DMS53 (cell line): ENCODE measurements around the gene DPP6.
A peak's percentile ranks its signal among the peaks of the same experiment; 100 is the strongest.

Source experiments
- DNase-seq: peaks from one replicate; lab custom pipeline; 2025; lab: John Stamatoyannopoulos, UW

DPP6 gene

DNA sequence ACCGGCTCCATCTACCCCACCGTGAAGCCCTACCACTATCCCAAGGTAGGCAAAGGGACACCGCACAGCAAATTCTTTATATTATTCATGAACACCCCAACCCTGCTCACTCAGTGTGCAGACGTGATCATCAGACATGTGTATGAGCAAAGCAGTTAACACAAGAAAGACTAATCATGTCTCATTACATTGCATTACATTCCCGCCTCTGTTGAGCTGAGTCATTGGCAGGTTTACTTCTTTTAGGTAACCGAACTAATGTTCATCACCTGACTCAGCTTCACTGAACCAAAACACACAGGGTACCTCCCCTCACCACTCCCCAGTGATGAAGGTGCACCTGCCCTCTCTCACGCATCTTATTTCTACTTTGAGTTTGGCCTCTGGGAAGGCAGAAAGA is 717.3 kb downstream of the DPP6 start:
- DNase-seq, result no peak

DNA sequence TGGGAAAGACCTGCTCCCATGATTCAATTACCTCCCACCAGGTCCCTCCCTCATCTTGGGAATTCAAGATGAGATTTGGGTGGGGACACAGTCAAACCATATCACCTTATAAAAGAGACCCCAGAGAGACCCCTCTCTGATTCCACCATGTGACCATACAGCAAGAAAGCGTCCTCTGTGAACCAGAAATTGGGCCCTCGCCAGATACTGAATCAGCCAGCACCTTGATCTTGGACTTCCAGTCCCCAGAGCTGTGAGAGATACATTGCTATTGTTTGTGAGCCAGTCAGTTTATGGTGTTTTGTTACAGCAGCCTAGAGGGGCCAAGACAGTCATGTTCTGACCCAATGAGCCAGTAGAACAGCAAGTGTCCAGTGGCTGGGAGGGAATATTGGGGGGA is 718.2 kb downstream of the DPP6 start:
- DNase-seq, result no peak

DNA sequence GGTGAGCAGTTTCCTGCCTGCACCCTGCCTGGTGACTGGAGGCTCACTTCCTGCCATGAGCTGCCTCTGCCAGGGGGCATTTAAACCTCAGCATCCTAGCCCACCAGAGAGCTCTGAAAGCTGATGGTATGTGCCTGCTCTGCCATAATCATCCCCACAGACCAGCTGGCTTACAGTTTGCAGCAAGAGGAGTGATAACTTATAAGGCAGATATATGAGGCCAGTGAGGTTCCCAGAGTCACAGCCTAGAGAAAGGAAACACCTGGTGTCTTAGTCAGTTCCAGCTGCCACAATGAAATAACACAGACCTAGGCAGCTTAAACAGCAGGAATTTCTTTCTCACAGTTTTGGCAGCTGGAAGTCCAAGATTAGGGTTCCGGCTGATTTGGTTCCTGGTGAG is 718.8 kb downstream of the DPP6 start:
- DNase-seq, result no peak

DNA sequence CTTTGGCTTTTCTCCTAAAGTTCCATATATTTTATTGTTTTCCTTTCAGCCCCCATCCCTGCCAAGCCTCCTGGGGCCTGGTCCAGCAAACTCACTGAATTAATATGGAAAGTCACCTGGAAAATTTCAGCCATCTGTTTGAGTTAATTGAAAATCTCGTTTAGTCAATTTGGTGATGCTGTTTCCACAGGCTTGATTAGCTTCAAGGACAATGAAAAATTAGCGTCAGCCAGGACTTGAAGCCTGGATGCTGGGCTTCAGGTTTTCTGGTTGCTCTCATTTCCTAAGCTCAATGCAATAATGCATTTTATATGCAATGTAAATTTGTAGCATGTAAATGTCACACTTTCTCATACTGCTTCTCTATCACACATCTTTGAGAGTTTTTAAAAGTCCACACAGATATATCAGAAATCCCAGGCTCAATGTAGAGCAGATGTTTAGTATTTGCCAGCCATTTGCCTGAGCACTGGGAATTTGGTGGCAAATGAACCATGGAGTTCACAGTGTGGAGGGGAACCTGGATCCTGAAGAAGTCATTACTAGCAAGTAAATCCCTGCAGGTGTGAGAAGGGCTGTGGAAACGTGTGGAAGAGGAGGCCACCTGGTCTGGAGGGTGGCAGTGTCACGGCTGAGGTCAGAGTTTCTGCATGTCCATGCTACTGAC is 722.2 kb downstream of the DPP6 start:
- no peak for DNase-seq

DNA sequence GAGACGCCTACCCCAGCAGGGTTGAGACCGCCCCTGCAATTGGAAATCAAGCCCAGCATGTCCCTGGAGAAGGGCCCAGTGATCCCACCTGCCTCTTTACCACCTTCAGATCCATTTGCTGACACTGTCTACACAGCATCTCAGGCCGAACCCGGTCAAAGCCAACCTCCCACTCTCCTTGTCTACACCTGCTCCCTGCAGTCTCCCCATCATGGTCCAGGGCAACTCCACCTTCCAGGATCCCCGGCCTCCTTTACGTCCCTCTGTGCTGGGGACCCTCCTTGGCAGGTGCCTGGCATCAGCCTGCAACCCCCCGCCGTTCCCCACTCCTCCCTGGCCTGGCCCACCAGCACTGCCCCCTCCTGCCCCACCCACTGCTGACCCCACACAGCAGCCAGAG is 723.5 kb downstream of the DPP6 start:
- DNase-seq, result no peak

DNA sequence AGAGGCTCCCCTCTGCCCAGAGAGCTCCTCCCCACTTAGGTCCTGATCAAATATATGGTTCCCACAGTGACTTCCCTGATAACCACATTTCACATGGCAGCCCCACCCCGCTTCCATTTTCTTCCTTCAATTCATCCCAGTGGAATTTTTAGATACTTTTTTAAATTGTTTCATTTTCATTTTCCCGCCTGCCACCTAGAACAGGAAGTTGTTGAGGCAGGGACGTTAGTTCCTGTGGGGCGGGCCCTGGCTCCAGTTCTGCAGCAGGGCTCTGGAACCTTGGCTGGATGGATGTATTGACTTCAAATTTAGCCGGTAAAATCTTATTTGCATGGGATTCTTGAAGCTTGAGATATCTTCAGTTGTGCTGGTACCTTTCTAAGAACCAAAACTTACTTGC is 724.2 kb downstream of the DPP6 start:
- no peak for DNase-seq

DNA sequence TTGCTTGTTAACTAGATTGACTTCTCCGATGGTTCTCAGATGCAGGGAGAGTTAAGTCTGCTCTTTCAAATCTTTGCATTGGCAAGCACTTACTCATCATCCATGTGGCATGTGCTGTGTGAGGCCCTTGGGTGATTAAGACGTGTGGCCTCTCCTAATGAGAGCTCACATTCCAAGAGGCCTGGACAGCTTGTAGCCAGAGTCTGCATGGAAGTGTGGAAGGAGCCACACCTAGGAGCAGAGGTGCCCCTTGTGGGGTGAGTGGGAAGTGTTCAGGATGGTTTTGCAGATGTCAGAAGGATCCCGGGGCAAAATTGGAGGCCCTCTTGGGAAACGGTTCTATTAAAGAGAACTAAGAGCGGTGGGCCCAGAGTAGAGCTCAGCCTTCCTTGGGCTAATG is 724.8 kb downstream of the DPP6 start:
- DNase-seq, result no peak

DNA sequence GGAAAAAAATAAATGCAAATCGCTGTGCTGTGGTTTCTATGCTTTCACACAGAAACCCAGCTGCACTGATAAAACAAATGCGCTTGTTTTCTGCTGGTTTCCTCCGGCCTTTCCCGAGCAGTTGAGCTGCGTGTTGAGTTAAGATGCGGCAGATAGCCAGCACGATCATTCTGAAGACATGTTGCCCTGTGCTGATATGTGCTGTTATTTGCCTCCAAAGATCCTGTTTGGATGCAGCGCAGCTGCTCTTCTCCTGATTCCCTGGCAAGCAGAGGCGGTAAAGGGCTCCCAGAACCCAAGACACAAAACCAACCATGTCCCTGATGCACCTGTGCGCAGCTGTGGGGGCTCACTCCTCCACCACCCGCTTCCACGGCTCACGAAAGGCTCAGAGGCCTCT is 725.3 kb downstream of the DPP6 start:
- no peak for DNase-seq

DNA sequence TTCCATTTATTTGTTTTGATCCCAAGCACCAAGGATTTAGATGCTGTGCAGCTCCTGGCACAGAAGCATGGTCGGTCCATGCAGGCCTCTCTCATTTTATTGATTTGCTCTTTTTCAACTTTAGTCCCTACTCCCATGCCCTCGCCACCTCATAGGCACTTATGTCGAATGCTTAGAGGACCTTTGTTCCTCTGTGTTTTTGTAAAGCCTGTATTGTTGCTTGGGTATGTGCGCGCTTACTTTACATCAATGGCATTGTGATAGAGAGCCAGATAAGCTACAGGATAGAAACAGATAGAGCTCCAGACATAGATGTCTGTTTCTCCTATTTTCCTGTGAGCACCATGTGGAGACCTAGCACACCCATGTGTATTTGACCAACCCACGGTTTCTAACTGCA is 725.7 kb downstream of the DPP6 start:
- no peak for DNase-seq

DNA sequence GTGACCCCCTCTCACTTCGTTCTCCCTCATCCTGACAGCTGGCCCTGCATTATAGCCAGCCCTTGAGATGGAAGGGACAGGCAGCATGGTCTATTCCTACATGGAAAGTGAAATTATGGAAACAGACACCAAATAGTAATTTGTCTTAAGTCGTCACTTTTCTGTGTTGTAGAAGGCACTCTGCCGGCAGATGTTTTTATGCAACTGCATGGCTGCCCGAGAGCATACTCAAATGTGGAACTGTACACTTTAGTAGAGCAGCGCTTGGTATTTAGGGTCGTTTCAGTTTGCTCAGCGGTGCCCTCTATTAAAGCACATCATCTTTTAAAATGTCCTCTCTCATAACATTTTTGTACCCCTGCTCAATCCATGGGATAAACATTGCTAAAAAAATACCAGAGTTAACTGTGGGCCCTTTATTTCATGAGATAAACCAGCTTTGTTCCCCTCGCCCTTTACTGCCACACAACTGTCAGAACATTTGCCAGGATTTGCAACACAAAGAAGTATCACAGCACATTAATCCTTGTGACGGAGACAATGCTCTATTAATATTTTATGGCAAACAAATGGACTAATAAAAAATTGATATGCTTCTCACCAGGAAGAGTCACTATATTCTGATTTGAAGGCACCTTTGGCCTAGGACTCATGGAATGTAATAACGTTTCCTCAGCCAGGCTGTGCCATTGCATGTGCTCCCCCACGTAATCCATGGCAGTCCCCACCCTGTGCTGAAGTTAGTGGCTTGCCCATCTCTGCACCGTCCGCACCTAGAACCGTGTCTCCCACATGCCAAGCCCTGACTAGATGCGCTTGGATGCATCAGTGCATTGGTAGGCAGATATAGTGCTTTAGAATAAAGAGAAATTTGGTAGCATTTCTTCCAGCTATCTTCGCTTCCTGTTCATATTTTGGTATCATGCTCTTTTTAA is 729.4 kb downstream of the DPP6 start:
- DNase-seq, result no peak

DNA sequence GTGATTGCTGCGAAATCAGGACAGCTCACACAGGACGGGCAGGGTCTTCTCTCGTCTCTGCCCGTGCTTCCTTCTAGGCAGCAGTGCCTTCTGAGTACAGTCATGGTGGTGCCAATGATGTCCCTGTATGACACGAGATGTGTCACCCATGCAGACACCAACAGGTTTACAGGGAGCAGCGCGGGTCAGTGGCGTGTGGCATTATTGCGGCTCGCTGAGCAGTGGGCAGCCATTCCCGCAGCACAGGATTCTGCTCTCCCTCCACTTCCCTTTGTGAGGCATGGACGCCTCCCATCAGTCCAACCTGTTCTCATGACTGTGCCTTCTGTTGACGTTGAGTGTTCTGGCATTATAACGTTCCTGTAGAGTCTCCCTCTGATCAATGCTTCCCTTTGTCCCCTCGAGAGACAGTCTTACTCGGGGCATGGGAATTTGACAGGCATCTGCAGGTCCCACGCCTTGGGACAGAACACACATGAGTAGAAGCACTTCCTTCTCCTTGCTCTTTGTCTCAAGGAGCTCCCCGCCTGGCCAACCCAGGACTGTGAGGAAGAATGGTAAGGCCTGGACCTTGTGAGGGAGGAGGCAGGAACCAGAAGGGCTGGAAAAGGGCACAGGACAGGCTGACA is 731.2 kb downstream of the DPP6 start:
- DNase-seq, result no peak

DNA sequence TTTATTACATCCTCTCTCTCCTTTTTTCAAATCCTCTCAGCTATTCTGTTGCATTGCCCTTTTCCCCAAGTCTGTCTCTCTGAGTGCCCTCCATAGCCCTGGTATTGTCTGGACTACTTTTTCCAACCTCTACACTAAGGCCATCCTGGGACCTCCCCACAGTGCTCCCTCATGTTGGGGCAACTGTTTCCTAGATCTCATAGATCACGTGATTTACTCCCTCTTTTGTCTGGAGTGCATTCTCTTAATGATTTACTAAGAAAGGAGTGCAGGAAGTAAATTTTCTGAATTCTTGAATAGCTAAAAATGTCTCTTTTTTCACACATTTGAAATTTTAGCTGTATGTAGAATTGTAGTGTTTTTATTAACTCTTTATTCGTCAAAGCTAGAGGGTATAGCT is 733.7 kb downstream of the DPP6 start:
- no peak for DNase-seq

DNA sequence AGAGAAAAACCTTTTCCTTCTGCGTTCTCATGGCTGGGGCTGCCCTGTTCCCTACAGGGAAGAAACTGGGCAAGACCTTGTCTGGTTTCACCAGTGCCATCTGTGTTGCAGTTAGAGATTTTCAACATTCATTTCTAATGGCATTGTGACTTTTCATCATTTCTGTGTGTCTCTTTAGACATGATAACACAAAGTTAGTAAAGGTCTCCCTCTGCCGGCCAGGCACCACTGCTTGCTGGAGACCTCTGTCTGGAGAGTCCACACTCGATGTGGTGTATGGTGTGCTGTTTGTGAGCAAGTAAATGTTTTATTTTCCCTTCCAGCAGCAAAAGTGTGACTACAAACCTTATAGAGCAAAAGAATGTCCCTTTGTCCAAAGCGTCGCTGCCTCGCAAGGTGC is 737.2 kb downstream of the DPP6 start:
- DNase-seq, result peak; percentile 47

DNA sequence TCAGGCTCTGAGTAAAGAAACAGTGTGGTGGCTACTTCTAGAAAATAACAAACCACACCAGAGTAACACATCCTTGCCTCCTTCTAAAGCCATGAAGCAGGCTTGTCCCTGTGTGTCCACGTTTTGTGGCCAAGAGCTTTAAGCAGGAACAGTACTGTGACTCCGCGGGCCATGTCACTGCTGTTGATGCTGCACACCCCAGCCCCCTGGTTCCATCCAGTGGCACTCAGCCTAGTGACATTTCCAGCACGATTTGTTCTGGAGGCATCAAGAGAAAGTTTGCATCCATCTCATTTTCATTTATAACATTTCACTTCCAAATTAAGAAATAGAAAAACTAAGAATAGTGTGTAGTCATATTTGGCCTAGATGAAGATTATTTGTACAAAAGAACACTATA is 739.4 kb downstream of the DPP6 start:
- no peak for DNase-seq

DNA sequence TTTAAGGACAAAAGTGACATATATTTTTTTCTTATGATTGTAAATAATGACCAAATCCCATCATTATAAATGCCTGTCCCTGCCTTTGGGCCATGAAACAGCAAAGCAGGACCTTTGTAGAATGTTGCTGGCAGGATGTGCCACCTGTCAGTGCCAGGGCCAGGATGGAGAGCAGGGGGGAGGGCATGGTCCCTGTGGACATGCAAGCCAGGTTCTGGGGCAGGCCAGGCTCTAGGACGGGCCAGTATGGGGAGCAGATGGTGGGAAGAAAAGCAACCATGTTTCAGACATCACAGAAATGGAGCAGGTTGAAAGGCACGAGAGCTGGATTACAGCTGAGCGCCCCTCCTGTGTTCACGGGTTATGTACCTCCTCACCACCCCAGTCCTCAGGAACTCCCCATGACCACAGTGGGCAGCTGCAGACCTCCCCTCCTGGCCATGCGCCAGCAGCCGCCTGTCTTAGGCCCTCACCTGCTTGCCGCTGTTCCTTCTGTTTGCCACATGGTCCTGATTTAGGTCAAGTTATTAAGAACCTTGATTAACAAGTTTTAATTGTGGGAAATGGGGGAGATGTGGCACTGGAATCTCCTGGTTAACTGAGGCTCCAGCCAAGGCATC is 740.3 kb downstream of the DPP6 start:
- DNase-seq, result no peak

DNA sequence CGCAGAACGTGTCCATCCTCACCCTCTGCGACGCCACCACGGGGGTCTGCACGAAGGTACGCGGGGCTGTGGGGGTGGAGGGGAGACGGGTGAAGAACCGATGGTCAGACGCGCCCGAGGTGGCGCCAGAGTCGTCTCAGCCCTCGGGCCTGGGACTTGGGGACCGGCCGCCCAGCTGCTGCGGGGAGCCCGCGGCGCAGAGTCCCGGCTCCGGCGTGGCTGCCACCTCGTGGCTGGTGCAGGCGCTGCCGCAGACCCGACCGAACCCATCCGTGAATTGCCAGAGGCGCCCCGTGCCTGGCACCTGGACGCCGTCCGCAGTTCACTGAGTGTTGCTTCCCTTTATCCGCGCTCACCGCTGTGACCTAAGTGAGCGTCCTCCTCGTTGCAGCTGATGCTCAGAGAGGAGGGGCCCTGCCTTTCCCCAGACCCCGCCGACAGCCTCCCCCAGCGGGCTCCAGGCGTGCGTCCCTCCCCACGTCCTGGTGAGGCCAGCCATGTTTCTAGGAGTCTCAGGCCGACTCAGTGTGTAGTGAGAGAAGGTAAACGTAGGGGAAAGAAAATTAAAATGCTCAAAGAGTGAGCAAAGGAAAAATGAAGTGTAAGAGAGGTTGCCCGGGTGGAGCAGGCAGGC is 742.1 kb downstream of the DPP6 start:
- DNase-seq, result peak; percentile 24

DNA sequence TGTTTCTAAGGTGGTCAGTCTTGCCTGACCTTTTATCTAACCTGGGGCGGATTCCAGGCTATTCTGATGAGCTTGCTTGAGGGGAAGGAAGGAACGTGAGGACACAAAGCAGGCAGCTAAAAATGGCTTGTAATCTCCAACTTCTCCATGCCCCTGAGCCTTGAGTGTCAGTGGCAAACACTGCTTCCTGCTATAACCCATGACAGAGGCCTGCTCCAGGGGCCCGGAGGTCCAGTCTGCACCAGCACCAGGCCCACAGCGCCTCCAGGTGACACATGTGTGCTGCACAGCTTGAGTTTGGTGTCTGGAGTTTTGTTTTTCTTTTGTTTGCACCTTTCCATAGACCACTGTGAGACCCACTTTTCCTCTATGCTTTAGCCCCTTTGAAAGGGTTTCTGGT is 742.8 kb downstream of the DPP6 start:
- no peak for DNase-seq

DNA sequence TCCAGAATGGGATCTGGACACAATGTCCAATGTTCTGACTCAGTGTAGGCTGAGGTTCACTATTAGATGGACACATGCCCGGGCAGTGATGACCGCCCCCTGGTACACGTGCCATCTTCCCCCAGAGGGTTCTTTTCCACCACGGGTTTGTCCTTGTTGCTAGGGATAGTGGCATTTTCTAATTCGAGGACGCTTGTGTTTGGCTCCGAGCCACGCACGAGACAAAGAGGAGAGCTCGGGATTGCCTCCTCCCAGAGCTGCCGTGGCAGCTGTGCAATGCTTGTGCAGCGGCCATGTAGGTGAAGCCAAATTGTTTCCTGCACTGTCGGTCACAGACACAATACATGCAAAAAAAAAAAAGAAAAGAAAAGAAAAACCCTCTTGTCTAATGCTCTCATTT is 743.2 kb downstream of the DPP6 start:
- no peak for DNase-seq

DNA sequence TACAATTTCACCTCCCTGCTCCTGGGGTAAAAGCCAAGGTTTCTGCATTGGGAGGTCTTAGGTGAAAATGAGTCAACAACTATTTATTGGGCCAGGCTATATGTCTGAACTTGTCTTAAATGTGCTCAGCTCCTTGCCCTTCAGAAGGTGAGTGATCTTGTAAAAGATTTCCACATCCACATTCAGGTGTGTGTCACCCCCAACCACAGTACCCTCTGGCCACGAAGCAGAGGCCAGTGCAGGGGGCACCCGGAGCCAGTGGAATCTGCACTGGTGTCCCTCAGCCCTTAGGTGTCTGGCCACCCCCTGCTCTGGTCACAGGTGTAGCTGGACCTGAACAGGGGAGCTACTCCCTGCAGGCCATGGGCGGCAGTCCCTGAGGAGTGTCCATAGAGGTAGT is 752.3 kb downstream of the DPP6 start:
- no peak for DNase-seq

DNA sequence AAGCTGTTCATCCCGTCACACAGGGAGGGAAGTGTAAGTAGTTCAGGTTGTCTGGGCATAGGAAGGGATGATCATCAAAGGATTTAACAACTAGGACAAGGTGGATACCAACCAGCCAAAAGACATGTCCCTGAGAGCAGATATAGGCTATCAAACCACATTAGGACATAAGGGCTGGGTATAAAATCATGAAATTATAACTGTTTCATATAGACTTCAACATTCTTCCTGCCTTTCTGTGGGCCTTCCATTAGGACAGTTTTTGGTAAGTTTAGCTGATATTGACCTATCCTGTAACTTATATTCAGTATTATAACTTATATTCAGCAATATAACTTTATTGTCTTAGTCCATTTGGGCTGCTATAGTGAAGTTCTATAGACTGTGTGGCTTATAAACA is 759.8 kb downstream of the DPP6 start:
- no peak for DNase-seq

DNA sequence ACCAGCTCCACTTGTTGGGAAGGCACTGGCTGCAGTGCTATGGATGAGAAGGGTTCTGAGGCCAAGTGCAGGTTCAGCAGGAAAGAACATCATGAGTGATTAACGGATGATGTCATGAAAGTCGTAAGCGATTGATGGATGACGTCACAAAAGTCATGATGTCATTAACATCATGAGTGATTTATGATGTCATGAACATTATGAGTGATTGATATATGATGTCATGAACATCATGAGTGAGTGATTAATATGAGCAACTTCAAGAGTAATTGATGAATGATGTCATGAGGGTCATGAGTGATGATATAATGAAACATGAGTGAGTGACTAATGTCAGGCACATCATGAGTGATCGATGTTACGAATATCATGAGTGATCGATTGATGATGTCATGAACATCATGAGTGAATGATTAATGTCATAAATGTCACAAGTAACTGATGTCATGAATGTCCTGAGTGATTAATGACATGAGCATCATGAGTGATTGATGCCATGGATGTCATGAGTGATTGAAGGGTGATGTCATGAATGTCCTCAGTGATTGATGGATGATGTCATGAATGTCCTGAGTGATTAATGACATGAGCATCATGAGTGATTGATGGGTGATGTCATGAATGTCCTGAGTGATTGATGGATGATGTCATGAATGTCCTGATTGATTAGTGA is 765.2 kb downstream of the DPP6 start:
- peak; percentile 20 for DNase-seq

DNA sequence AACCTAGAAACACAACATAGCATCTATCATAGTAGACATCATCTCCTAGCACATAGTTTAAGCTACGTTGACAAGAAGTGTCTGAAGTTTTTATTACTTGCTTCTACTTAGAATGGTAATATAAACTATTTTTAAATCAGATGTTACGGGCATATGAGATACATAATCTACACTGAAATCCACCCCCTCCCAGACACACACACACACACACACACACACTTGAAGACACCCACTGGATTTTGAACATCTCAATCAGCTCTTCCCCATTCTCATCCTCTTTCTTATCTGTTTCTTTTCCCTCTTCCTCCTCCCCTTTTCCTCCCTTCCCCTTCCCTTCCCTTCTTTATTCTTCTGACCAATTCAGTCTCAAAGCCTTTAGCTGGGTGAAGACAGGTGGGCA is 774.8 kb downstream of the DPP6 start:
- DNase-seq, result no peak
